Natural killer cell (primary cell): Measurements from ENCODE around the gene EFCAB6. TPM values are rescaled to one million over a fixed set of nuclear protein-coding genes. Genes with fewer than 3 reads are reported as not detected.

Source experiments
- ATAC-seq, 3 donors: fragments of 150-1000 bp in 2 of 3; fragments of 200-7000 bp in 1 of 3; cut with Tn5 transposase; 1 replicate in 1 of 3; 2 replicates in 2 of 3; pipeline ENCODE4 v1.10.0; 2021; ENCODE audit warnings: mild to moderate bottlenecking in 2 of 3, moderate library complexity in 2 of 3
- DNase-seq, 2 donors: peaks; one replicate each; pipeline versions ENCODE4 v3.0.0 to v3.0.0-alpha.2; 2013 to 2021; ENCODE audit warnings: mixed read lengths in 1 of 2
- H3K27ac ChIP-seq: one replicate; pipeline ENCODE4 v1.5.1; 2013; ENCODE audit warnings: mild to moderate bottlenecking, low read length
- H3K27me3 ChIP-seq: one replicate; pipeline ENCODE4 v1.6.1; 2013; ENCODE audit warnings: low read length; ENCODE audit not compliant: control insufficient read depth, insufficient read depth
- H3K36me3 ChIP-seq: one replicate; pipeline ENCODE4 v1.6.1; 2013; ENCODE audit warnings: low read length; ENCODE audit not compliant: control insufficient read depth, insufficient read depth
- H3K4me1 ChIP-seq: one replicate; pipeline ENCODE4 v1.6.1; 2013; ENCODE audit warnings: low read length; ENCODE audit not compliant: control insufficient read depth, insufficient read depth
- H3K4me3 ChIP-seq: one replicate; pipeline ENCODE4 v1.5.1; 2013; ENCODE audit warnings: low read length
- H3K9me3 ChIP-seq: one replicate; pipeline ENCODE4 v1.6.1; 2013; ENCODE audit warnings: low read length; ENCODE audit not compliant: control insufficient read depth, insufficient read depth
- H3K27ac Mint-ChIP-seq, 2 donors: one replicate each; pipeline ENCODE4 v1.8.0; 2022; ENCODE audit warnings: mild to moderate bottlenecking in 2 of 2, mixed read lengths in 2 of 2, moderate library complexity in 1 of 2
- H3K27me3 Mint-ChIP-seq, 2 donors: one replicate each; pipeline ENCODE4 v1.8.0; 2022; ENCODE audit warnings: low read depth in 2 of 2, mixed read lengths in 2 of 2
- H3K36me3 Mint-ChIP-seq: one replicate; pipeline ENCODE4 v1.8.0; 2022; ENCODE audit warnings: mixed read lengths
- H3K4me1 Mint-ChIP-seq, 2 donors: one replicate each; pipeline ENCODE4 v1.8.0; 2022; ENCODE audit warnings: mixed read lengths in 2 of 2
- H3K4me3 Mint-ChIP-seq: one replicate; pipeline ENCODE4 v1.8.0; 2022; ENCODE audit warnings: mild to moderate bottlenecking, moderate library complexity, mixed read lengths
- H3K9me3 Mint-ChIP-seq, 2 donors: one replicate each; pipeline ENCODE4 v1.8.0; 2022; ENCODE audit warnings: mixed read lengths in 2 of 2
- CTCF ChIP-seq: fragments of 200-600 bp; IDR thresholded peaks from one replicate; pipeline ENCODE4 v1.8.0; 2022; ENCODE audit warnings: antibody characterized with exemption
- WGBS: methylation state at CpG from one replicate; pipeline ENCODE4 v1.1.7; 2013; ENCODE audit warnings: missing lambda C conversion rate; ENCODE audit not compliant: insufficient coverage; 5-methylcytosine and 5-hydroxymethylcytosine counted together
- intact Hi-C: fragments of 100-400 bp; cut with micrococcal nuclease; formaldehyde crosslinking; loops from one replicate; pipeline ENCODE4 v1.14.2; 2022
- total RNA-seq, 4 donors: library from RNA; stranded (reverse); fragments of 120-200 nt in 1 of 4; gene quantifications; one replicate each; pipeline versions ENCODE4 v1.2.3 to v1.2.4, GENCODE V29; 2013 to 2022

EFCAB6 gene
- total RNA-seq, 3 donors from 2014 or later (not counting 1 experiment from before 2014, with no cell fraction given) = 0.23 to 0.35 (median 0.26) TPM

- Histone ChIP-seq H3K9me3 (no peaks in the 10 kb centered on the region), H3K27ac (no peak overlapping the region), H3K36me3 (no peaks in the 10 kb centered on the region), H3K27me3 (no peaks in the 10 kb centered on the region), H3K4me3 (no peak overlapping the region), H3K4me1 (no peaks in the 10 kb centered on the region)
- Mint-ChIP-seq H3K9me3 (no peaks in the 10 kb centered on the region), H3K27ac (no peak overlapping the region), H3K36me3 (no peaks in the 10 kb centered on the region), H3K4me1 (no peaks in the 10 kb centered on the region), H3K27me3 (no peaks in the 10 kb centered on the region), H3K4me3 (no peak overlapping the region)
- no peak for TF ChIP-seq CTCF
- intact Hi-C loops = no loop called here
- ATAC-seq = no peak
- 79% methylated on average over 8 of the region's 8 CpGs for WGBS
- DNase-seq = no peak
These were observed 299.8 kb downstream of the EFCAB6 start for GRCh38 chr22:43512279-43512678.

GRCh38 chr22:43511276-43511910 lies 300.7 kb downstream of the EFCAB6 start:
- H3K27me3 Mint-ChIP-seq = no peaks in the 10 kb centered on the region
- TF ChIP-seq CTCF = no peak
- DNase-seq = no peak
- Histone ChIP-seq H3K36me3 (no peaks in the 10 kb centered on the region), H3K9me3 (no peaks in the 10 kb centered on the region), H3K27me3 (no peaks in the 10 kb centered on the region), H3K4me1 (no peaks in the 10 kb centered on the region), H3K4me3 (no peak overlapping the region), H3K27ac (no peak overlapping the region)
- no peaks in the 10 kb centered on the region for H3K36me3 Mint-ChIP-seq
- no peak overlapping the region for H3K27ac Mint-ChIP-seq
- H3K4me3 Mint-ChIP-seq = no peak overlapping the region
- H3K9me3 Mint-ChIP-seq = no peaks in the 10 kb centered on the region
- no peak for ATAC-seq
- WGBS = 86% methylated on average over 15 of the region's 16 CpGs
- intact Hi-C loops = no loop called here
- H3K4me1 Mint-ChIP-seq = no peaks in the 10 kb centered on the region

GRCh38 chr22:43510281-43511070 lies 301.6 kb downstream of the EFCAB6 start:
- intact Hi-C loops = no loop called here
- no peaks in the 10 kb centered on the region for H3K36me3 ChIP-seq
- 86% methylated on average over 9 of the region's 9 CpGs for WGBS
- H3K4me1 Mint-ChIP-seq = no peaks in the 10 kb centered on the region
- no peak overlapping the region for H3K27ac Mint-ChIP-seq
- no peak overlapping the region for H3K27ac ChIP-seq
- no peaks in the 10 kb centered on the region for H3K27me3 ChIP-seq
- H3K4me1 ChIP-seq = no peaks in the 10 kb centered on the region
- H3K36me3 Mint-ChIP-seq = no peaks in the 10 kb centered on the region
- H3K9me3 ChIP-seq = no peaks in the 10 kb centered on the region
- no peak for TF ChIP-seq CTCF
- no peak overlapping the region for H3K4me3 ChIP-seq
- no peaks in the 10 kb centered on the region for H3K9me3 Mint-ChIP-seq
- no peaks in the 10 kb centered on the region for H3K27me3 Mint-ChIP-seq
- no peak overlapping the region for H3K4me3 Mint-ChIP-seq
- no peak for ATAC-seq
- no peak for DNase-seq
